GM12873 (cell line): ENCODE data around the gene ALKBH5.

Experiments used
- TF ChIP-seq, protein P1 (sequence below): IDR thresholded peaks from 2 replicates; pipeline ENCODE4 v1.5.1; 2012; ENCODE audit warnings: low read depth, mild to moderate bottlenecking, moderate library complexity, low read length, control low read depth; ENCODE audit not compliant: insufficient read depth; ENCODE audit errors: missing control alignments

ALKBH5 gene

DNA sequence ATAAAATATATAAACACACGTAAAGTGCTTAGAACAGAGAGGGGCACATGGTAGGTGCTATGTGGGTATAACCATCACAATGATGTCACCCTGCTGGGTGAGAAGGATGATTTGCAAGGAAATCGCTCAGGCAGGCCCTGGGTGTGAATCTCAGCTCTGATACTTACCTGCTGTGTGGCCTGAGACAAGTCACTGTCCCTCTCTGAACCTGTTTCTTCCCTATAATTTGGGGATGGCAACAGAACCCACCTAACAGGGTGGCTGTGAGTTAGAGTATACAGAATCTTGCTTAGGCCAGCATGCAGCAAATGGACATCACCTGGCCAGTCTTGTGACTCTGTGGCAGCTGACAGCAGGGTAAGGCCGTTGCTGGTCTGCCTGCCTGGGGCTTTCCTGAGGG is 36.6 kb upstream of the ALKBH5 start:
- TF ChIP-seq, protein P1, sequence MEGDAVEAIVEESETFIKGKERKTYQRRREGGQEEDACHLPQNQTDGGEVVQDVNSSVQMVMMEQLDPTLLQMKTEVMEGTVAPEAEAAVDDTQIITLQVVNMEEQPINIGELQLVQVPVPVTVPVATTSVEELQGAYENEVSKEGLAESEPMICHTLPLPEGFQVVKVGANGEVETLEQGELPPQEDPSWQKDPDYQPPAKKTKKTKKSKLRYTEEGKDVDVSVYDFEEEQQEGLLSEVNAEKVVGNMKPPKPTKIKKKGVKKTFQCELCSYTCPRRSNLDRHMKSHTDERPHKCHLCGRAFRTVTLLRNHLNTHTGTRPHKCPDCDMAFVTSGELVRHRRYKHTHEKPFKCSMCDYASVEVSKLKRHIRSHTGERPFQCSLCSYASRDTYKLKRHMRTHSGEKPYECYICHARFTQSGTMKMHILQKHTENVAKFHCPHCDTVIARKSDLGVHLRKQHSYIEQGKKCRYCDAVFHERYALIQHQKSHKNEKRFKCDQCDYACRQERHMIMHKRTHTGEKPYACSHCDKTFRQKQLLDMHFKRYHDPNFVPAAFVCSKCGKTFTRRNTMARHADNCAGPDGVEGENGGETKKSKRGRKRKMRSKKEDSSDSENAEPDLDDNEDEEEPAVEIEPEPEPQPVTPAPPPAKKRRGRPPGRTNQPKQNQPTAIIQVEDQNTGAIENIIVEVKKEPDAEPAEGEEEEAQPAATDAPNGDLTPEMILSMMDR, result no peak

DNA sequence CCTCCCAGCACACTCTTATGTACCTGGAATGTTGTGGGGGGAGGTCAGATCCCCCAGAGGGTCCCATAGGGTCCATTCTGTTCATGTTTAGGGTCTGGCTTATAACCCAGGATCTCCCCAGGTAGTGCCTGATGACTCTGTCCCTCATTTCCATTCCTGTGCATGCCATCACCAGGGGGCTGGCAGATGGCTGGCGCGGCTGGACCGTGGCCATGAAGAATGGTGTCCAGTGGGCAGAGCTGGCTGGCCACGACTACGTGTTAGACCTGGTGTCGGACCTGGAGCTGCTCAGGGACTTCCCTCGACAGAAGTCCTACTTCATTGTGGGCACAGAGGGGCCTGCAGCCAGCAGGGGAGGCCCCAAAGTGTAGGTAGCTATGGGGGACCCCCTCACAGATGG is 35.0 kb upstream of the ALKBH5 start:
- TF ChIP-seq, protein P1, result no peak

DNA sequence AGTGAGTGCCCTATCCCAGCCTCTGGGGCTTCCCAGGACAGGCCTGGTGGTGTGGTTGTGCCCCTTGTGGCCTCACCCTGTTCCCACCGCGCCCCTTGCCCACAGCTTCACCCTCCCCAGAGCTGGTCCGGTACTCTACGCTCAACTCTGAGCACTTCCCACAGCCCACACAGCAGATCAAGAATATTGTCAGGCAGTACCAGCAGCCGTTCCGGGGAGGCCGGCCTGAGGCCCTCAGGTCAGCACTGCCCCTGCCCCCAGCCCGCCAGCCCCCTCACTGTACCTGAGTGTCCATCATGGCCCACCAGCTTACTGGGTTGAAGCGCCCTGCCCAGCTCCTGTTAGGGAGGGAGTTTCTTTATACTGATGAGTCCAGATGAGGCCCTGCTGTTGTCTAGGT is 32.3 kb upstream of the ALKBH5 start:
- TF ChIP-seq, protein P1, result no peak

DNA sequence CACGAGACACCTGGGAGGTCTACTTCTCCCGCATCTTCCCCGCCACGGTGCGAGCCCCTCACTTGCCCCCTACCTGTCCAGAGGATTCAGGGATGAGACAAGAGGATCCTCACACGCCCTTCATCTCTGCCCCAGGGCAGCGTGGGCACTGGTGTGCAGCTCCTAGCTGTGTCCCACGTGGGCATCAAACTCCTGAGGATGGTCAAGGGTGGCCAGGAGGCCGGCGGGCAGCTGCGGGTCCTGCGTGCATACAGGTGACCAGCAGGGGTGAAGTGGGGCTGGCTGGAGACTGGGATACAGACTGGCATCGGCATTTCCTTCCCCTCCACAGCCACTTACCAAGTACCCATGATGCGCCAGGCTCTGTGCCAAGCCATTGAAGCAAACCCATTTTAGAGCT is 28.4 kb upstream of the ALKBH5 start:
- TF ChIP-seq, protein P1, result no peak

DNA sequence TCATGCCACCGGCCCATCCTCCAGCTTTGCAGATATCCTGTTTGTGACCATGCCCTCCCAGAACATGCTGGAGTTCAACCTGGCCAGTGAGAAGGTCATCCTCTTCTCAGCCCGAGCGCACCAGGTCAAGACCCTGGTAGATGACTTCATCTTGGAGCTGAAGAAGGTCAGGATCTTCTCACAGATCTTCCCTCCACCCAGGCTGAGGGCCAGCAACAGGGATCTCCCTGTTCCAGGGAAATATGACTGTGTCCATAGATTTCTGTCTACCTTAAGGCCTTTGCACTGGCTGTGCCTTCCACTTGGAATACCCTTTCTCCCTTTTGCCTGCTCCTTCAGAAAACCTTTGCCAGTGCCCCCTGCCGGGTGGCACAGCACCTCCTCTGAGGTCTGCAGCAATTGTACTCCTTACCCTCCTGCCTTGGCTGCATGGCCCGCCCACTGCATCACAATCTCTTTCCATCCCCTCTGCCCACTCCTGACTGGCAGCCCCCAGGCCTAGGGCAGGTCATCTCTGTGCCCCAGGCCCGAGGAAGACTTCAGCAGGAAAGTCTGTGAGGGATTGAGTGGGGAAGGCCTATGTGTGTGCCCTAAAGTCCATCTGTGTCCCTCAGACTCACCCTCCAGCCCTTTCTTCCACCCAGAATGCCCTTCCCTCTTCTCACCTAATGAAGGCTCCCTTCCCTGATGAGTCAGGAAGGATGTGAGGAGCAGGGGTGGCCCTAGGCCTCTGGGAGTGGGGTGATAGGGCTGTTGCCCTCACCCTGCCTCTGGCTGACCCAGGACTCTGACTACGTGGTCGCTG is 27.3 kb upstream of the ALKBH5 start:
- TF ChIP-seq, protein P1, result no peak

DNA sequence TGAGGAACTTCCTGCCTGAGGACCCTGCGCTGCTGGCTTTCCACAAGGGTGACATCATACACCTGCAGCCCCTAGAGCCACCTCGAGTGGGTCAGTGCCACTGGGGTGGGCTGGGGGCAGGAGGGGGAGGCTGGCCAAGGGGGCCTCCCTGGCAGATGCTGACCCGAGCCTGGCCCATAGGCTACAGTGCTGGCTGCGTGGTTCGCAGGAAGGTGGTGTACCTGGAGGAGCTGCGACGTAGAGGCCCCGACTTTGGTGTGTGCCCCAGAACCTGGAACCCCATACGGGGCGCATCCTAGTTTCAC is 26.7 kb upstream of the ALKBH5 start:
- TF ChIP-seq, protein P1, result no peak

DNA sequence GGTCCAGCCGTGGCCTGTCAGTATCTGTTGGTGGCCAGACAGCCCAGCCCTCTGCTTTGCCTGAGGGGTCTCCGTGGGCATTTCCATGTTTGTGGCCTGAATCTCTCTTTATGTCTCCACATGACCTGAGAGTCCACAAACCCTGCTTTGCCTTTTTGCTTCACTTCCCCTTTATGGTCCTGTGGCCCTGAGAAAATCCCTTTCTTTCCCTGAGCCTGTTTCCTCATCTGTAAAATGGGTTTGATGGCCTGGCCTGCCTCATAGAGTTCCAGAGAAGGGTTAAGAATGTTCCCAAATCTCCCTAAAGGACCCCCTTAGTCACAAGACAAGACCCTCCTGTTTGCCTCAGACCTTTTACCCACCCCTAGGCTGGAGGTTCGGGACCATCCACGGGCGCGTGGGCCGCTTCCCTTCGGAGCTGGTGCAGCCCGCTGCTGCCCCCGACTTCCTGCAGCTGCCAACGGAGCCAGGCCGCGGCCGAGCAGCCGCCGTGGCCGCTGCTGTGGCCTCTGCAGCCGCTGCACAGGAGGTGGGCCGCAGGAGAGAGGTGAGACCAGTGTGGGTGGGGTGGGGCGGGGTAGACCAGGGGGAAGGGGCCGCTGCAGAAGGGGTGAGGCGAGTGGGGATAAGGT is 26.2 kb upstream of the ALKBH5 start:
- TF ChIP-seq, protein P1, result no peak
